Measurements from ENCODE around the gene NTNG1. TPM values are rescaled to one million over a fixed set of nuclear protein-coding genes. Genes with fewer than 3 reads are reported as not detected.

The NTNG1 gene
- total RNA-seq, 2 experiments from 2014 or later = not detected

DNA sequence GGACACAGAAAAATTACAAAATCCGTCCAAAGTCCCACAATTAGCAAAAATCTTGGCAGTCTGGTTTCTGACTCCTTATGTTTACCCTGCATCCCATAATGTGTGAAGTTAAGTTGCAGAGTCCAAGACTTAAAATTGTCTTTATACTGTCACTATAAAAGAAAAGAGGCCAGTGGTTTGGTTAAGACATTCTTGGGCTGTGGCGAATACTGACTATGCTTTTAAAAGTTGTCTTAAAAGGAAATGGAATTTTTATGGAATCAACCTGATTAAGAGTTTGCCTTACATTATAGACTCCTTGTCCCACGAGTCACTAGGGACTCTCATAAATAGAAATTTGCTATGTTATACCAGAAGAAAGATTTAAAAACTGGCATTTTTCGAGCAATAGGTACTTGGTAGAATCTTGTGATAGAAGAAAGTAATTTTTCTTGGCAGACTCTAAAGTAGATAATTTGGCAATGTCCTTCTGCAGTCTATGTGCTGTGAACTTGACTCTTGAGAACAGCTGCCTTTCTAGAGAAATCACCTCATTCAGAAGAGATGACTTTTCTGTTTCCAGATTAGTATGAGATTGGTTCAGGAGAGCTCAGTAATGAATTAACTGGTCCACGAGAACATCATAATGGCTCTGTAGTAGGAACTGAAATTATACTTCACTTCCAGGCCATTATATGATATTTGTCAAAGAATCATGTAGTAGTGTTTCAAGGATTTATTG, 31.8 kb downstream of the NTNG1 start:
- Histone ChIP-seq H3K36me3 (ENCODE audit: insufficient read depth, low read length) (no peaks in the 10 kb centered on the region), H3K27ac (ENCODE audit: low read depth in 1 of 2, low read length in 2 of 2) (no peak overlapping the region), H3K4me1 (ENCODE audit: insufficient read depth, low read length) (no peaks in the 10 kb centered on the region), H3K4me3 (ENCODE audit: low read length) (no peak overlapping the region), H3K27me3 (ENCODE audit: control insufficient read depth in 1 of 2, insufficient read depth in 2 of 2, low read length in 2 of 2) (no peaks in the 10 kb centered on the region), H3K9me3 (ENCODE audit: control insufficient read depth in 1 of 2, insufficient read depth in 1 of 2, low read length in 2 of 2) (no peaks in the 10 kb centered on the region)
- H3K36me3 Mint-ChIP-seq (ENCODE audit: low read depth) = no peaks in the 10 kb centered on the region
- no peak overlapping the region for H3K27ac Mint-ChIP-seq
- no peak for DNase-seq
- ChIA-PET POLR2A (no interaction called here), CTCF (no interaction called here)
- H3K4me1 Mint-ChIP-seq (ENCODE audit: low read depth) = no peaks in the 10 kb centered on the region
- H3K4me3 Mint-ChIP-seq = no peak overlapping the region
- TF ChIP-seq, protein P1, sequence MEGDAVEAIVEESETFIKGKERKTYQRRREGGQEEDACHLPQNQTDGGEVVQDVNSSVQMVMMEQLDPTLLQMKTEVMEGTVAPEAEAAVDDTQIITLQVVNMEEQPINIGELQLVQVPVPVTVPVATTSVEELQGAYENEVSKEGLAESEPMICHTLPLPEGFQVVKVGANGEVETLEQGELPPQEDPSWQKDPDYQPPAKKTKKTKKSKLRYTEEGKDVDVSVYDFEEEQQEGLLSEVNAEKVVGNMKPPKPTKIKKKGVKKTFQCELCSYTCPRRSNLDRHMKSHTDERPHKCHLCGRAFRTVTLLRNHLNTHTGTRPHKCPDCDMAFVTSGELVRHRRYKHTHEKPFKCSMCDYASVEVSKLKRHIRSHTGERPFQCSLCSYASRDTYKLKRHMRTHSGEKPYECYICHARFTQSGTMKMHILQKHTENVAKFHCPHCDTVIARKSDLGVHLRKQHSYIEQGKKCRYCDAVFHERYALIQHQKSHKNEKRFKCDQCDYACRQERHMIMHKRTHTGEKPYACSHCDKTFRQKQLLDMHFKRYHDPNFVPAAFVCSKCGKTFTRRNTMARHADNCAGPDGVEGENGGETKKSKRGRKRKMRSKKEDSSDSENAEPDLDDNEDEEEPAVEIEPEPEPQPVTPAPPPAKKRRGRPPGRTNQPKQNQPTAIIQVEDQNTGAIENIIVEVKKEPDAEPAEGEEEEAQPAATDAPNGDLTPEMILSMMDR (IDR thresholded peaks at IDR 0.05) = no peak
- no peaks in the 10 kb centered on the region for H3K9me3 Mint-ChIP-seq
- ATAC-seq (ENCODE audit: poor library complexity) = no peak
- no peaks in the 10 kb centered on the region for H3K27me3 Mint-ChIP-seq
- intact Hi-C loops (cut with DNase I, micrococcal nuclease) = no loop called here

DNA sequence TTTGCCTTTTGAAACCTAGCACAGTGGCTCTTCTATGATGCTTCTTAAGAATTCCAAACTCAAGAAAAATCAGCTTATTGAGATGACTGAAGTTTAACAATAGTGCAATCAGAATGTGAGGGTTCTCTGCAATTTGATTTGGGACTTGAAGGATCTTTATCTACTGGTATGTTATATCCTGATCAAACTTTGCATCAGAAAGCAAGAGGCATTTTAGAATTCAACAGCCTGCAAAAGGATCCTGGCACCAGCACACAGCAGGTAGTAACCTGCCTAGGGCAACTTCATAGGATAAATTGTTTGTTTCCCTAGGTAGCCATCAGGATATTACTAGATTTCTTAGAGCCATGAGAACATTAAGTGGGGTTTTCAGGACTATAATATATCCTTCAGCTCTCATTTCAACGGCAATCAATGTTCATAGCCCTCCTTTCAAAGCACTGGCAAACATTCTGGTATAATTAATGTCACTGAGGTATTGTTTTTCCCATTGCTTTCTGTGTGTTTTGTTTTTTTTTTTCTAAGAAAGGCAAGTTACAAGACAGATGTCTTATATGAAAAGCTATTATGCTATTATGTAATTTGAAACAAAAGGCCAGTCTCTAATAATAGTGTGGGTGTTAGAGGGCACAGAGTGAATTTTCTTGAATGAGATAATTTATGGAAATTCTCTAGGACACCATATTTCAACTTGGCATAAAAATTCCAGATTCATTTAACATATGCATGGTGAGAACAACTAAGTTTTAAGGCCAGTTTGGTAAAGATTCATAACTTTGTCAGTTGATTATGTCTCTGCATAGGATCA, 34.5 kb downstream of the NTNG1 start:
- TF ChIP-seq, protein P1 (IDR thresholded peaks at IDR 0.05) = no peak
- Mint-ChIP-seq H3K27ac (no peak overlapping the region), H3K4me1 (ENCODE audit: low read depth) (no peaks in the 10 kb centered on the region), H3K9me3 (no peaks in the 10 kb centered on the region), H3K36me3 (ENCODE audit: low read depth) (no peaks in the 10 kb centered on the region), H3K4me3 (no peak overlapping the region), H3K27me3 (no peaks in the 10 kb centered on the region)
- no peaks in the 10 kb centered on the region for H3K36me3 ChIP-seq (ENCODE audit: insufficient read depth, low read length)
- no peaks in the 10 kb centered on the region for H3K27me3 ChIP-seq (ENCODE audit: control insufficient read depth in 1 of 2, insufficient read depth in 2 of 2, low read length in 2 of 2)
- no peak for ATAC-seq (ENCODE audit: poor library complexity)
- no peak for DNase-seq
- no peak overlapping the region for H3K4me3 ChIP-seq (ENCODE audit: low read length)
- no peaks in the 10 kb centered on the region for H3K4me1 ChIP-seq (ENCODE audit: insufficient read depth, low read length)
- no peak overlapping the region for H3K27ac ChIP-seq (ENCODE audit: low read depth in 1 of 2, low read length in 2 of 2)
- ChIA-PET POLR2A (no interaction called here), CTCF (no interaction called here)
- H3K9me3 ChIP-seq (ENCODE audit: control insufficient read depth in 1 of 2, insufficient read depth in 1 of 2, low read length in 2 of 2) = no peaks in the 10 kb centered on the region
- intact Hi-C loops (cut with DNase I, micrococcal nuclease) = no loop called here

DNA sequence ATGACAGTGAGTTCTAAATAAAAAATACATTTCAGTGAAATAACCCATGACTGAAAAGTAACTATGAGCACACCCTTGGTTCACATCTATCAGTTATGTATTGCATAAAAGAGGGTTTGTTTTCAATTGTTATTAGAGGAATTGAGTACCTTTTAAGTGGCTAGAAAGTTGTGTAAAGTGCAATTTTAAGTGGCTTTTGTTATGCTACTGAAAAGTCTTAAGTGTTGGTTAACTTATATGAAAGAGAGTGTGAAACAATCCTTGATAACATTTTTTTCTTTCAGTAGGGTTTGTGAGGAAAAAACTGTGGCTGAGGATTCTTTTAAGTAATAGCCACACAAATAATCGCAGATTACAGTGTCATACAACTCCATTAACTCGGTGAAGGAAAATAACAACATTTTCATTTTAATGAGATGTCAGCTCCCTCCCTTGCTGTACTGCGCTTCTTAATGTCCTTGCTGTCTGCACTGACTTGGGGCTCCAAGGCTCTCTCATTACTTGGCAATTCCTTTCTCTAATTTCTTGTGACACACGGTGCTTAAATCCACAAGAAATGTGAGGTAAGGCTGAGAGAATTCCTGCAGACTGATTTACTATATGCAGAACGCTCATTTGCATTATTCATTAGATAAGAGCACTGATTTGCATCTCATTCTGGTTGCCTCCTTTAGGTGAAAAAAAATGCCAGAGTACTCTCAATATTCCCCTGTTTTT, 40.6 kb downstream of the NTNG1 start:
- no peak overlapping the region for H3K4me3 ChIP-seq (ENCODE audit: low read length)
- Mint-ChIP-seq H3K27me3 (peaks cover 6% of the 10 kb centered on the region), H3K4me3 (no peak overlapping the region), H3K27ac (no peak overlapping the region), H3K36me3 (ENCODE audit: low read depth) (no peaks in the 10 kb centered on the region), H3K9me3 (no peaks in the 10 kb centered on the region), H3K4me1 (ENCODE audit: low read depth) (no peaks in the 10 kb centered on the region)
- H3K36me3 ChIP-seq (ENCODE audit: insufficient read depth, low read length) = no peaks in the 10 kb centered on the region
- CTCF ChIA-PET = no interaction called here
- H3K27me3 ChIP-seq (ENCODE audit: control insufficient read depth in 1 of 2, insufficient read depth in 2 of 2, low read length in 2 of 2) = no peaks in the 10 kb centered on the region
- POLR2A ChIA-PET = no interaction called here
- intact Hi-C loops (cut with DNase I, micrococcal nuclease) = no loop called here
- ATAC-seq (ENCODE audit: poor library complexity) = no peak
- H3K9me3 ChIP-seq (ENCODE audit: control insufficient read depth in 1 of 2, insufficient read depth in 1 of 2, low read length in 2 of 2) = no peaks in the 10 kb centered on the region
- DNase-seq = no peak
- H3K4me1 ChIP-seq (ENCODE audit: insufficient read depth, low read length) = no peaks in the 10 kb centered on the region
- TF ChIP-seq, protein P1 (IDR thresholded peaks at IDR 0.05) = no peak
- H3K27ac ChIP-seq (ENCODE audit: low read depth in 1 of 2, low read length in 2 of 2) = no peak overlapping the region

Measured in CD4-positive, alpha-beta T cell (primary cell).